ENCODE measurements around the gene KARS1.

Gene KARS1

GRCh38 chr16:75647112-75647491, 363 bp downstream of the KARS1 start:
- peaks cover 87% of the 10 kb centered on the region for H3K79me2 ChIP-seq (ENCODE audit: insufficient read depth, low read length)
- peak overlapping the region; percentile 39 for H3K27ac ChIP-seq (ENCODE audit: low read depth, low read length, poor library complexity, severe bottlenecking)
- peak overlapping the region; percentile 84 for H3K4me3 ChIP-seq (ENCODE audit: low read depth, low read length, poor library complexity, severe bottlenecking)
- peaks cover 39% of the 10 kb centered on the region for H3K36me3 ChIP-seq (ENCODE audit: insufficient read depth, low read length)
- H2AFZ ChIP-seq (ENCODE audit: low read length), result no peak overlapping the region
- H3K4me2 ChIP-seq (ENCODE audit: low read length), result peak overlapping the region; percentile 87
- H4K20me1 ChIP-seq (ENCODE audit: insufficient read depth, low read length), result no peaks in the 10 kb centered on the region; the same call in 1 of the 2 replicates
- H3K4me1 ChIP-seq (ENCODE audit: insufficient read depth, low read length, severe bottlenecking), result peaks cover 53% of the 10 kb centered on the region
- H3K9ac ChIP-seq (ENCODE audit: low read length), result peak overlapping the region; percentile 84
- no peaks in the 10 kb centered on the region for H3K27me3 ChIP-seq (ENCODE audit: insufficient read depth, low read length)
- H3F3A ChIP-seq (ENCODE audit: insufficient read depth, low read length), result no peaks in the 10 kb centered on the region
- no peak for TF ChIP-seq EZH2 (IDR thresholded peaks at IDR 0.05; ENCODE audit: borderline replicate concordance, low read length)
- TF ChIP-seq CTCF (IDR thresholded peaks at IDR 0.05; ENCODE audit: low read length), result no peak
- H3K9me2 ChIP-seq (ENCODE audit: low read depth, low read length), result no peaks in the 10 kb centered on the region
- H3K9me3 ChIP-seq (ENCODE audit: low read length), result no peaks in the 10 kb centered on the region

- H3K36me3 ChIP-seq (ENCODE audit: insufficient read depth, low read length), result peaks cover 63% of the 10 kb centered on the region
- H3F3A ChIP-seq (ENCODE audit: insufficient read depth, low read length), result no peaks in the 10 kb centered on the region
- H2AFZ ChIP-seq (ENCODE audit: low read length), result no peak overlapping the region
- H3K27ac ChIP-seq (ENCODE audit: low read depth, low read length, poor library complexity, severe bottlenecking), result no peak overlapping the region
- H3K79me2 ChIP-seq (ENCODE audit: insufficient read depth, low read length), result peaks cover 61% of the 10 kb centered on the region
- no peaks in the 10 kb centered on the region for H3K9me2 ChIP-seq (ENCODE audit: low read depth, low read length)
- no peak overlapping the region; the same call in 1 of the 2 replicates for H3K9ac ChIP-seq (ENCODE audit: low read length)
- no peaks in the 10 kb centered on the region for H3K9me3 ChIP-seq (ENCODE audit: low read length)
- H3K4me1 ChIP-seq (ENCODE audit: insufficient read depth, low read length, severe bottlenecking), result peaks cover 28% of the 10 kb centered on the region
- no peak overlapping the region for H3K4me3 ChIP-seq (ENCODE audit: low read depth, low read length, poor library complexity, severe bottlenecking)
- H3K4me2 ChIP-seq (ENCODE audit: low read length), result peak overlapping the region; percentile 87; the same call in 1 of the 2 replicates
- no peaks in the 10 kb centered on the region; the same call in 1 of the 2 replicates for H4K20me1 ChIP-seq (ENCODE audit: insufficient read depth, low read length)
- TF ChIP-seq EZH2 (IDR thresholded peaks at IDR 0.05; ENCODE audit: borderline replicate concordance, low read length), result no peak
- TF ChIP-seq CTCF (IDR thresholded peaks at IDR 0.05; ENCODE audit: low read length), result peak; percentile 22; the same call in 1 of the 2 replicates
- H3K27me3 ChIP-seq (ENCODE audit: insufficient read depth, low read length), result no peaks in the 10 kb centered on the region
Observed at GRCh38 chr16:75644240-75645012, 3.0 kb downstream of the KARS1 start.

GRCh38 chr16:75640598-75640997, 6.9 kb downstream of the KARS1 start:
- H3K4me2 ChIP-seq (ENCODE audit: low read length), result no peak overlapping the region
- H4K20me1 ChIP-seq (ENCODE audit: insufficient read depth, low read length), result no peaks in the 10 kb centered on the region; the same call in 1 of the 2 replicates
- H3K79me2 ChIP-seq (ENCODE audit: insufficient read depth, low read length), result peaks cover 31% of the 10 kb centered on the region
- peaks cover 16% of the 10 kb centered on the region for H3K4me1 ChIP-seq (ENCODE audit: insufficient read depth, low read length, severe bottlenecking)
- no peaks in the 10 kb centered on the region for H3K9me2 ChIP-seq (ENCODE audit: low read depth, low read length)
- H3K36me3 ChIP-seq (ENCODE audit: insufficient read depth, low read length), result peaks cover 93% of the 10 kb centered on the region
- no peak overlapping the region for H3K4me3 ChIP-seq (ENCODE audit: low read depth, low read length, poor library complexity, severe bottlenecking)
- no peak overlapping the region for H2AFZ ChIP-seq (ENCODE audit: low read length)
- no peaks in the 10 kb centered on the region for H3F3A ChIP-seq (ENCODE audit: insufficient read depth, low read length)
- H3K27ac ChIP-seq (ENCODE audit: low read depth, low read length, poor library complexity, severe bottlenecking), result no peak overlapping the region
- no peaks in the 10 kb centered on the region for H3K27me3 ChIP-seq (ENCODE audit: insufficient read depth, low read length)
- no peak overlapping the region for H3K9ac ChIP-seq (ENCODE audit: low read length)
- no peak for TF ChIP-seq EZH2 (IDR thresholded peaks at IDR 0.05; ENCODE audit: borderline replicate concordance, low read length)
- no peaks in the 10 kb centered on the region for H3K9me3 ChIP-seq (ENCODE audit: low read length)
